ENCODE data around the gene HSDL1. TPM values are rescaled to one million over a fixed set of nuclear protein-coding genes. Genes with fewer than 3 reads are reported as not detected.

HSDL1 gene
- total and polyA plus RNA-seq, 2 of the 4 experiments (the other 2 are of a cell fraction) = 11.6 to 18.3 TPM

GRCh38 chr16:84141143-84141670 lies 3.8 kb downstream of the HSDL1 start:
- Histone ChIP-seq H3K79me1 (ENCODE audit: low read depth in 1 of 2, low read length in 2 of 2) (peaks cover 28 to 70% of the 10 kb centered on the region in 2 experiments), H4K5ac (ENCODE audit: low read depth, low read length) (no peak overlapping the region), H3K4me3 (ENCODE audit: insufficient read depth, low read depth, low read length) (no peak overlapping the region), H2BK120ac (ENCODE audit: low read depth, low read length) (no peak overlapping the region), H3K23ac (ENCODE audit: low read depth, low read length) (no peak overlapping the region), H3K4me2 (ENCODE audit: low read depth, low read length) (no peak overlapping the region), H2BK20ac (ENCODE audit: low read depth, low read length) (no peak overlapping the region), H3K9ac (ENCODE audit: low read depth, low read length) (no peak overlapping the region), H3K56ac (ENCODE audit: extremely low read depth, insufficient read depth, low read length) (no peak overlapping the region), H3K27ac (ENCODE audit: insufficient read depth, low read length) (no peak overlapping the region), H3K14ac (replicated peaks; ENCODE audit: low read depth, low read length) (no peak overlapping the region), H2AK5ac (ENCODE audit: low read depth, low read length) (no peak overlapping the region), H3K4ac (ENCODE audit: low read depth, low read length) (no peak overlapping the region), H3K9me1 (ENCODE audit: insufficient read depth, low read length) (peaks cover 20% of the 10 kb centered on the region), H3K36me3 (ENCODE audit: control insufficient read depth, insufficient read depth, low read length) (no peaks in the 10 kb centered on the region), H2AK9ac (replicated peaks; ENCODE audit: low read depth, low read length, poor library complexity) (no peak overlapping the region), H2BK5ac (ENCODE audit: low read depth, low read length, poor library complexity, severe bottlenecking) (no peak overlapping the region), H2AFZ (replicated peaks; ENCODE audit: low read length, poor library complexity) (no peak overlapping the region), H4K8ac (ENCODE audit: low read depth in 2 of 2, low read length in 2 of 2) (no peak overlapping the region), H4K91ac (ENCODE audit: insufficient read depth, low read depth, low read length) (no peak overlapping the region), H3K9me3 (ENCODE audit: control insufficient read depth, insufficient read depth, low read length) (no peaks in the 10 kb centered on the region), H3K4me1 (ENCODE audit: control insufficient read depth, insufficient read depth, low read length) (peaks cover 25% of the 10 kb centered on the region), H3K18ac (ENCODE audit: low read depth, low read length) (no peak overlapping the region), H4K20me1 (ENCODE audit: insufficient read depth, low read length) (peaks cover 20% of the 10 kb centered on the region; the same call in 1 of the 2 replicates), H3K27me3 (ENCODE audit: control insufficient read depth, insufficient read depth, low read length) (peaks cover 2% of the 10 kb centered on the region; the same call in 1 of the 2 replicates), H2BK15ac (ENCODE audit: low read depth, low read length) (no peak overlapping the region)
- no peak for TF ChIP-seq USF2 (IDR thresholded peaks at IDR 0.05; ENCODE audit: low read depth, low read length)
- no peak for TF ChIP-seq NFE2L2 (IDR thresholded peaks at IDR 0.05; ENCODE audit: low read depth, low read length)
- TF ChIP-seq CTCF (conservative IDR thresholded peaks at IDR 0.05; ENCODE audit: low read depth, low read length) = no peak
- TF ChIP-seq RFX5 (IDR thresholded peaks at IDR 0.05; ENCODE audit: low read depth, low read length) = no peak
- TF ChIP-seq MXI1 (IDR thresholded peaks at IDR 0.05; ENCODE audit: borderline replicate concordance, low read depth, low read length) = no peak
- no peak for TF ChIP-seq CEBPB (IDR thresholded peaks at IDR 0.05; ENCODE audit: low read depth, low read length)
- no peak for TF ChIP-seq RAD21 (IDR thresholded peaks at IDR 0.05; ENCODE audit: low read length)
- no peak for TF ChIP-seq SMC3 (IDR thresholded peaks at IDR 0.05; ENCODE audit: low read depth, low read length)
- TF ChIP-seq BHLHE40 (IDR thresholded peaks at IDR 0.05; ENCODE audit: low read depth, low read length) = no peak
- TF ChIP-seq FOS (IDR thresholded peaks at IDR 0.05; ENCODE audit: low read depth, low read length) = no peak
- TF ChIP-seq RCOR1 (IDR thresholded peaks at IDR 0.05; ENCODE audit: insufficient replicate concordance, low read length) = no peak
- TF ChIP-seq MAFK (IDR thresholded peaks at IDR 0.05; ENCODE audit: low read depth, low read length) = no peak
- TF ChIP-seq POLR2A (IDR thresholded peaks at IDR 0.05; ENCODE audit: low read depth, low read length) = no peak
- no peak for TF ChIP-seq ELK1 (IDR thresholded peaks at IDR 0.05; ENCODE audit: borderline replicate concordance, low read depth, low read length)
- in situ Hi-C loops (cut with MboI; ENCODE audit: low sequenced_read_pairs) = no loop called here
- ChIA-PET POLR2A (ENCODE audit: unreplicated experiment) (no interaction called here), CTCF (no interaction called here)
- intact Hi-C loops (cut with micrococcal nuclease) = no loop called here
- ATAC-seq (ENCODE audit: low read depth) (no peak), DNase-seq (no peak)
- 80% methylated on average over 9 of the region's 13 CpGs; no CpG with 5 or more reads in 1 of the 2 experiments for WGBS, 2 experiments (ENCODE audit: extremely low coverage in 2 of 2, insufficient read length in 1 of 2)
- no TSS peak for BruUV-seq (replicated peaks)
- dilution Hi-C loops (cut with HindIII; ENCODE audit: low sequenced_read_pairs, unreplicated experiment) = no loop called here
